Uterus (tissue), 2 donors: ENCODE results near the gene IKZF1.

ENCODE experiments used
- POLR2A ChIP-seq, 2 donors: fragments of 450-650 bp; IDR thresholded peaks; one replicate each; pipeline ENCODE4 v1.6.1; 2016; ENCODE audit warnings: antibody characterized with exemption in 2 of 2, mild to moderate bottlenecking in 1 of 2, moderate library complexity in 1 of 2
- TF ChIP-seq, protein P1 (sequence below), 4 experiments: fragments of 200-600 bp in 2 of 4; fragments of 450-650 bp in 2 of 4; sonication (generic) in 2 of 4; IDR thresholded peaks; one replicate each; pipeline ENCODE4 v1.5.1; 2016 to 2019; ENCODE audit warnings: antibody characterized with exemption in 4 of 4, mild to moderate bottlenecking in 2 of 4, moderate library complexity in 1 of 4

DNA sequence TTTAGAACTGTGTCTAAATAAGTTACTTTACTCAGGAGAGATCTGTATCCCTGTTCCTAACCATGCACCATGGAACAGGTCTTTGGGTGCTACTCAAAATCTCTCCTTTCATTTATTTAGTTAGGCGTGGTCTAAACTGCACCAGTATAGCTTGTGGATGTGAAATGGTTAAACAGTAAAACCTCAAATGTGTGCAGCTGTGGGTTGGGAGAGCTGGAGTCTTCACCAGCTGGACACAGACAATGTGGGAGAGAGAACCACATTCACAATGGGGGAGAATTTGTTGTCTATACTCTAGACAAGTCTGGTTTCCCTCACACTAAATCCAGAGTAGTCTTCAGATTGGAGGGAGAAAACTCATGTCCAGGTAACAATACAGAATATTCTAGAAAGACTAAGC, 31.2 kb upstream of the IKZF1 start:
- TF ChIP-seq, protein P1, sequence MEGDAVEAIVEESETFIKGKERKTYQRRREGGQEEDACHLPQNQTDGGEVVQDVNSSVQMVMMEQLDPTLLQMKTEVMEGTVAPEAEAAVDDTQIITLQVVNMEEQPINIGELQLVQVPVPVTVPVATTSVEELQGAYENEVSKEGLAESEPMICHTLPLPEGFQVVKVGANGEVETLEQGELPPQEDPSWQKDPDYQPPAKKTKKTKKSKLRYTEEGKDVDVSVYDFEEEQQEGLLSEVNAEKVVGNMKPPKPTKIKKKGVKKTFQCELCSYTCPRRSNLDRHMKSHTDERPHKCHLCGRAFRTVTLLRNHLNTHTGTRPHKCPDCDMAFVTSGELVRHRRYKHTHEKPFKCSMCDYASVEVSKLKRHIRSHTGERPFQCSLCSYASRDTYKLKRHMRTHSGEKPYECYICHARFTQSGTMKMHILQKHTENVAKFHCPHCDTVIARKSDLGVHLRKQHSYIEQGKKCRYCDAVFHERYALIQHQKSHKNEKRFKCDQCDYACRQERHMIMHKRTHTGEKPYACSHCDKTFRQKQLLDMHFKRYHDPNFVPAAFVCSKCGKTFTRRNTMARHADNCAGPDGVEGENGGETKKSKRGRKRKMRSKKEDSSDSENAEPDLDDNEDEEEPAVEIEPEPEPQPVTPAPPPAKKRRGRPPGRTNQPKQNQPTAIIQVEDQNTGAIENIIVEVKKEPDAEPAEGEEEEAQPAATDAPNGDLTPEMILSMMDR (IDR thresholded peaks at IDR 0.05): no peak
- no peak for TF ChIP-seq POLR2A (IDR thresholded peaks at IDR 0.05)
